DND-41 (cell line): Measurements from ENCODE around the gene VDAC2.

Source experiments
- EZH2 ChIP-seq: IDR thresholded peaks from 3 replicates; pipeline ENCODE4 v1.6.1; 2012; ENCODE audit warnings: borderline replicate concordance, low read depth, mild to moderate bottlenecking, moderate library complexity, low read length, inconsistent platforms; ENCODE audit not compliant: severe bottlenecking
- TF ChIP-seq, protein P1 (sequence below): IDR thresholded peaks from 2 replicates; pipeline ENCODE4 v1.5.1; 2012; ENCODE audit warnings: borderline replicate concordance, low read length, moderate library complexity, mild to moderate bottlenecking; ENCODE audit not compliant: poor library complexity, severe bottlenecking; ENCODE audit errors: extremely low read depth

DNA sequence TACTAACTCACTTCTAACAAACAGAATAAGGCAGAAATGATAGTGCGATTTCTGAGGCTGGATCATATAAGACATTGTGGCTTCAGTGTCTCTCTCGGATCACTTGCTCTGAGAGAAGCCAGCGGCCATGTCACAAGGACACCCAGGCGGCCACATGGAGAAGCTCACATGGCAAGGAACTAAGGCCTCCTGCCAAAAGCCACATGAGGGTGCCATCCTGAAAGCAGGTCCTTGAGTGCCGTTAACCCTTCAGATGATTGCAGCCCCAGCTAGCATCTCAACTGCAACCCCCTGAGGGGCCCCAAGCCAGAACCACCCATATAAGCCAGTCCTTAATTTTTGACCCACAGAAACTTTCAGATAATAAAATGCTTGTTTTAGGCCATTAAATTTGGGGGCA, 6.9 kb upstream of the VDAC2 start:
- TF ChIP-seq, protein P1, sequence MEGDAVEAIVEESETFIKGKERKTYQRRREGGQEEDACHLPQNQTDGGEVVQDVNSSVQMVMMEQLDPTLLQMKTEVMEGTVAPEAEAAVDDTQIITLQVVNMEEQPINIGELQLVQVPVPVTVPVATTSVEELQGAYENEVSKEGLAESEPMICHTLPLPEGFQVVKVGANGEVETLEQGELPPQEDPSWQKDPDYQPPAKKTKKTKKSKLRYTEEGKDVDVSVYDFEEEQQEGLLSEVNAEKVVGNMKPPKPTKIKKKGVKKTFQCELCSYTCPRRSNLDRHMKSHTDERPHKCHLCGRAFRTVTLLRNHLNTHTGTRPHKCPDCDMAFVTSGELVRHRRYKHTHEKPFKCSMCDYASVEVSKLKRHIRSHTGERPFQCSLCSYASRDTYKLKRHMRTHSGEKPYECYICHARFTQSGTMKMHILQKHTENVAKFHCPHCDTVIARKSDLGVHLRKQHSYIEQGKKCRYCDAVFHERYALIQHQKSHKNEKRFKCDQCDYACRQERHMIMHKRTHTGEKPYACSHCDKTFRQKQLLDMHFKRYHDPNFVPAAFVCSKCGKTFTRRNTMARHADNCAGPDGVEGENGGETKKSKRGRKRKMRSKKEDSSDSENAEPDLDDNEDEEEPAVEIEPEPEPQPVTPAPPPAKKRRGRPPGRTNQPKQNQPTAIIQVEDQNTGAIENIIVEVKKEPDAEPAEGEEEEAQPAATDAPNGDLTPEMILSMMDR: no peak
- TF ChIP-seq EZH2: no peak
